Measurements from ENCODE around the gene EXOC3.

The EXOC3 gene

GRCh38 chr5:459562-460272 lies 16.7 kb downstream of the EXOC3 start:
- H3K9me3 ChIP-seq (ENCODE audit: control insufficient read depth, insufficient read depth, low read length): no peaks in the 10 kb centered on the region
- no peaks in the 10 kb centered on the region for H3K4me1 ChIP-seq (ENCODE audit: insufficient read depth, low read length)
- no peak overlapping the region for H3K9ac ChIP-seq (ENCODE audit: low read depth, low read length)
- H3K36me3 ChIP-seq (ENCODE audit: insufficient read depth, low read length): peaks cover 9% of the 10 kb centered on the region; the same call in 1 of the 2 replicates

- H3K9ac ChIP-seq (ENCODE audit: low read depth, low read length): no peak overlapping the region
- peaks cover 10% of the 10 kb centered on the region for H3K36me3 ChIP-seq (ENCODE audit: insufficient read depth, low read length)
- H3K4me1 ChIP-seq (ENCODE audit: insufficient read depth, low read length): no peaks in the 10 kb centered on the region
- H3K9me3 ChIP-seq (ENCODE audit: control insufficient read depth, insufficient read depth, low read length): no peaks in the 10 kb centered on the region
These were observed 17.3 kb downstream of the EXOC3 start for GRCh38 chr5:460273-460625.

GRCh38 chr5:462051-462481 lies 19.1 kb downstream of the EXOC3 start:
- Histone ChIP-seq H3K9me3 (ENCODE audit: control insufficient read depth, insufficient read depth, low read length) (no peaks in the 10 kb centered on the region), H3K36me3 (ENCODE audit: insufficient read depth, low read length) (peaks cover 12% of the 10 kb centered on the region), H3K4me1 (ENCODE audit: insufficient read depth, low read length) (no peaks in the 10 kb centered on the region), H3K9ac (ENCODE audit: low read depth, low read length) (no peak overlapping the region)

GRCh38 chr5:463301-463700 lies 20.3 kb downstream of the EXOC3 start:
- H3K4me1 ChIP-seq (ENCODE audit: insufficient read depth, low read length): no peaks in the 10 kb centered on the region
- H3K9me3 ChIP-seq (ENCODE audit: control insufficient read depth, insufficient read depth, low read length): no peaks in the 10 kb centered on the region
- H3K9ac ChIP-seq (ENCODE audit: low read depth, low read length): no peak overlapping the region
- H3K36me3 ChIP-seq (ENCODE audit: insufficient read depth, low read length): peaks cover 3% of the 10 kb centered on the region

GRCh38 chr5:463952-464351 lies 21.0 kb downstream of the EXOC3 start:
- no peaks in the 10 kb centered on the region for H3K4me1 ChIP-seq (ENCODE audit: insufficient read depth, low read length)
- no peak overlapping the region for H3K9ac ChIP-seq (ENCODE audit: low read depth, low read length)
- H3K36me3 ChIP-seq (ENCODE audit: insufficient read depth, low read length): peaks cover 3% of the 10 kb centered on the region
- H3K9me3 ChIP-seq (ENCODE audit: control insufficient read depth, insufficient read depth, low read length): no peaks in the 10 kb centered on the region

- peaks cover 3% of the 10 kb centered on the region for H3K36me3 ChIP-seq (ENCODE audit: insufficient read depth, low read length)
- H3K9ac ChIP-seq (ENCODE audit: low read depth, low read length): no peak overlapping the region
- no peaks in the 10 kb centered on the region for H3K4me1 ChIP-seq (ENCODE audit: insufficient read depth, low read length)
- no peaks in the 10 kb centered on the region for H3K9me3 ChIP-seq (ENCODE audit: control insufficient read depth, insufficient read depth, low read length)
These were observed 21.5 kb downstream of the EXOC3 start for GRCh38 chr5:464446-464842.

- Histone ChIP-seq H3K9ac (ENCODE audit: low read depth, low read length) (no peak overlapping the region), H3K4me1 (ENCODE audit: insufficient read depth, low read length) (no peaks in the 10 kb centered on the region), H3K9me3 (ENCODE audit: control insufficient read depth, insufficient read depth, low read length) (no peaks in the 10 kb centered on the region), H3K36me3 (ENCODE audit: insufficient read depth, low read length) (peaks cover 3% of the 10 kb centered on the region)
These were observed 22.0 kb downstream of the EXOC3 start for GRCh38 chr5:464843-465590.

- Histone ChIP-seq H3K4me1 (ENCODE audit: insufficient read depth, low read length) (no peaks in the 10 kb centered on the region), H3K9ac (ENCODE audit: low read depth, low read length) (no peak overlapping the region), H3K9me3 (ENCODE audit: control insufficient read depth, insufficient read depth, low read length) (no peaks in the 10 kb centered on the region), H3K36me3 (ENCODE audit: insufficient read depth, low read length) (peaks cover 3% of the 10 kb centered on the region)
These were observed 22.8 kb downstream of the EXOC3 start for GRCh38 chr5:465591-466403.

GRCh38 chr5:466661-467310 lies 23.8 kb downstream of the EXOC3 start:
- Histone ChIP-seq H3K4me1 (ENCODE audit: insufficient read depth, low read length) (no peaks in the 10 kb centered on the region), H3K36me3 (ENCODE audit: insufficient read depth, low read length) (peaks cover 3% of the 10 kb centered on the region)

GRCh38 chr5:468401-468800 lies 25.4 kb downstream of the EXOC3 start:
- H3K4me1 ChIP-seq (ENCODE audit: insufficient read depth, low read length): no peaks in the 10 kb centered on the region
- no peaks in the 10 kb centered on the region for H3K9me3 ChIP-seq (ENCODE audit: control insufficient read depth, insufficient read depth, low read length)
- H3K9ac ChIP-seq (ENCODE audit: low read depth, low read length): no peak overlapping the region
- H3K36me3 ChIP-seq (ENCODE audit: insufficient read depth, low read length): peaks cover 3% of the 10 kb centered on the region

More at GRCh38 chr5:466661-467310, 23.8 kb downstream of the EXOC3 start:
- Histone ChIP-seq H3K9ac (ENCODE audit: low read depth, low read length) (no peak overlapping the region), H3K9me3 (ENCODE audit: control insufficient read depth, insufficient read depth, low read length) (no peaks in the 10 kb centered on the region)

GRCh38 chr5:469752-470483 lies 26.9 kb downstream of the EXOC3 start:
- H3K9ac ChIP-seq (ENCODE audit: low read depth, low read length): no peak overlapping the region
- H3K9me3 ChIP-seq (ENCODE audit: control insufficient read depth, insufficient read depth, low read length): no peaks in the 10 kb centered on the region
- peaks cover 3% of the 10 kb centered on the region; the same call in 1 of the 2 replicates for H3K36me3 ChIP-seq (ENCODE audit: insufficient read depth, low read length)
- H3K4me1 ChIP-seq (ENCODE audit: insufficient read depth, low read length): no peaks in the 10 kb centered on the region

- no peaks in the 10 kb centered on the region for H3K36me3 ChIP-seq (ENCODE audit: insufficient read depth, low read length)
- no peaks in the 10 kb centered on the region for H3K4me1 ChIP-seq (ENCODE audit: insufficient read depth, low read length)
- H3K9me3 ChIP-seq (ENCODE audit: control insufficient read depth, insufficient read depth, low read length): no peaks in the 10 kb centered on the region
- no peak overlapping the region for H3K9ac ChIP-seq (ENCODE audit: low read depth, low read length)
These were observed 28.2 kb downstream of the EXOC3 start for GRCh38 chr5:470961-471749.

GRCh38 chr5:471750-472058 lies 28.7 kb downstream of the EXOC3 start:
- Histone ChIP-seq H3K9ac (ENCODE audit: low read depth, low read length) (no peak overlapping the region; the same call in 1 of the 2 replicates), H3K4me1 (ENCODE audit: insufficient read depth, low read length) (no peaks in the 10 kb centered on the region), H3K36me3 (ENCODE audit: insufficient read depth, low read length) (no peaks in the 10 kb centered on the region), H3K9me3 (ENCODE audit: control insufficient read depth, insufficient read depth, low read length) (no peaks in the 10 kb centered on the region)
